HG03175 (cell line): ENCODE data around the gene CDK14.

ENCODE experiments used
- ATAC-seq: cut with Tn5 transposase; IDR thresholded peaks from one replicate; pipeline ENCODE4 v1.9.1; 2021; ENCODE audit warnings: mild to moderate bottlenecking, moderate library complexity; ENCODE audit not compliant: unreplicated experiment

The CDK14 gene

DNA sequence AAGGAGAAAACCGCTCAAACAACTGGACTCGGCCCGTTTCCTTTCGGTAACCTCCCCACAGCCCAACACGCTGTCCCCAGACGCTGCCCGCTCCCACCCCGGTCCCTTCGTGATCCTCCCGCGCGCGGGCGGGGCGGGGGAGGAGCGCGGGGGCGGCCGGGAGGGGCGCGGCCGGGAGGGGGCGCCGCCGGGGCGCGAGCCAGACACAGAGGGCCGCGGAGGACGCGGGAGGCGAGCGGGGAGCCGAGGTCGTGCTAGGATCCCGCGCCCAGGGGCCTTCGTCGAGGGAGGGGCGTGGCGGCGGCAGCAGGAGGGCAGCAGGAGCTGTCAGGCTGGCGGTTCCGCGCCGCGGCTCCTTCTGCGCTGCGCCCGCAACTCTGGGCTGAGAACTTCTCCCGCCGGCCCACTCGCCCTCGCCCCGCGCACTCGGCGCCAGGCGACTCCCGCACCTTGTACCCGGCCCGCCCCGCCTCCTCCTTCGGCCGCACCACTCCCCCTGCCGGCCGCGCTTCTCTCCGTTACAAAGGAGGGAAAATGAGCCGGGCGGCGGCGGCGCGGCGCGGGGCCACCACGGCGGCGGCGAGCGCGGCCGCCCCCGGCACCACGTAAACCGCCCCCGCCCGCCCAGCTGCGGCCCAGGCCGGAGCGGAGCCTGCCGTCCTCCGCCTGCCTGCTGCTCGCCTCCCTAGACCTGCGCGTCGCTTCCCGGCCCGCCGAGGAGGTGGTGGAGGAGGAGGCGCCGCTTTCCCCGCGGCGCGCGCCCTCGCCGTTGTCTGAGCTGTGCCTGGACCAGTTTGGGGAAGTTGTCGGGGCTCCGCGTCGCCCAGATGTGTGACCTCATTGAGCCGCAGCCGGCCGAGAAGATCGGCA lies at the start of gene CDK14:
Gene CDK14, plus strand, starts transcription at position 521 of the 870 bp plus-strand sequence. Its CDS starts 307 bp downstream, at position 828.
- ATAC-seq = peak; percentile 64

DNA sequence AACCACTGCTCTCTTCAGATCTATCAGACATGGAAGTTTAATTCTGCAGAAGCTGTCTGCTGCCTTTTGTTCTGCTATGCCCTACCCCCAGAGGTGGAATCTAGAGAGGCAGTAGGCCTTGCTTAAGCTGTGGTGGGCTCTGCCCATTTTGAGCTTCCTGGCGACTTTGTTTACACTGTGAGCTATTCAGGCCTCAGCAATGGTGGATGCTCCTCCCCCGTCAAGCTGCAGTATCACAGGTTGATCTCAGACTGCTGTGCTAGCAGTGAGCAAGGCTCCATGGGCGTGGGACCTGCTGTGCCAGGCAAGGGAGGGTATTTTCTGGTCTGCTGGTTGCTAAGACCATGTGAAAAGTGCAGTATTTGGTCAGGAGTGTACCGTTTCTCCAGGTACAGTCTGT lies 45.1 kb upstream of the CDK14 start:
- no peak for ATAC-seq

DNA sequence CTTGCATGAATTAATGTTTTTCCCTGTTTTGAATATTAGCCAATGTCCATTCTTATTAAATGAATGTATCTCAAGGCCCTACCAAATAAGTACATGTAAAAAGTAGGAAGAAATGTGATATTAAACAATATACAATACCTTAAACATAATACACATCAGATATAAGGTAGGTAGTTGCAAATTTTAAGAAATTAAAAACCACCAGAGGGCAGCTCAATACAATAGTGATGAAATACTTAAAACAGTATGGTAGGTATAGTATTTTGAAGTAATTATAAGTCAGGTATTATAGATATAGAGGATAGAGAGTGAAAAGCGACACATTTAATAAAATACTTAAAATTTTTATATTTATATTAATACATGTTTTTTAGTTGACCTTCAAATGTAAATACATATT lies 43.6 kb upstream of the CDK14 start:
- no peak for ATAC-seq

DNA sequence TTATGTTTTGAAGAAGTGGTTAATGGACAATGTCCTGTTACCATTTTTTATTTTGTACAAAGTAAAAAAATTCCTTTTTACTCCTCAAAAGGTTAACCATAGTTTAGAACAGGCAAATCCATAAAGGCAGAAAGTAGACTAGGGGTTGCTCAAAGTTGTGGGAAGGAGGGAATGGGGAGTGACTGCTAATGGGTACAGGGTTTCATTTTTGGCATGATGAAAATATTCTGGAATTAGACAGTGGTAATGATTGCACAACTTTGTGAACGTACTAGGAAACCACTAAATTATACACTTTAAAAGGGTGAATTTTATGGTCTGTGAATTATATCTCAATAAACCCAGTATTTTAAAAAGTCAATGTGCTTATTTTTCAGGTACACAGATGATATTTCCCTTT lies 35.4 kb upstream of the CDK14 start:
- ATAC-seq = no peak

DNA sequence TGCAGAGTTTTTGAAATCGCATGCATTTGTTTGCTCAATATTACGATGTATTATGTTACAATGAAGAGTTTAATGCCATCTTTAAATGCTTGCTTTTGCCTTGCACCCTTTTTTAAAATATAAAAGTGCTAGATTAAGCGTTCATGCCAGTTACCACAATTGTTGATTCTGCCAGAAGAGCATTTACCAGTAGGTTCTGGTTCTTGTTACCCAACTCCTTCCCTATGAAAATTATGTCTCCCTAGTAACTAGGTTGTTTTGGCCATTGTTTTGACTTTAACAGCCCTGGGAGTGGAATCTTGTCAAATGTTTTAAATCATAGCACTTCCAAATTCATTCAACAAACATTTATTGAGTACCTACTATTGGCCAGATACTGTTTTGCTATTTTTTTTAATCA lies 32.8 kb upstream of the CDK14 start:
- no peak for ATAC-seq

DNA sequence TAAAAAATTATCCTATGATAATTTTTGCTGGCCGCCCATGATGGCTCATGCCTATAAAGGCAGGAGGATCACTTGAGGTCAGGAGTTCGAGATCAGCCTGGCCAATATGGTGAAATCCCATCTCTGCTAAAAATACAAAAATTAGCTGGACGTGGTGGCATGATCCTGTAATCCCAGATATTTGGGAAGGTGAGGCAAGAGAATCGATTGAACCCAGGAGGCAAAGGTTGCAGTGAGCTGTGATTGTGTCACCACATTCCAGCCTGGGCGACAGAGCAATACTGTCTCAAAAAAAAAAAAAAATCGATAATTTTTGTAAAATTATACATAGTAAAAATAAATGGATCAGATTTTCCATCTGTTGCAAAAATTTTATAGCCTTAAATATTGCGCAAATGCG lies 31.7 kb upstream of the CDK14 start:
- no peak for ATAC-seq

DNA sequence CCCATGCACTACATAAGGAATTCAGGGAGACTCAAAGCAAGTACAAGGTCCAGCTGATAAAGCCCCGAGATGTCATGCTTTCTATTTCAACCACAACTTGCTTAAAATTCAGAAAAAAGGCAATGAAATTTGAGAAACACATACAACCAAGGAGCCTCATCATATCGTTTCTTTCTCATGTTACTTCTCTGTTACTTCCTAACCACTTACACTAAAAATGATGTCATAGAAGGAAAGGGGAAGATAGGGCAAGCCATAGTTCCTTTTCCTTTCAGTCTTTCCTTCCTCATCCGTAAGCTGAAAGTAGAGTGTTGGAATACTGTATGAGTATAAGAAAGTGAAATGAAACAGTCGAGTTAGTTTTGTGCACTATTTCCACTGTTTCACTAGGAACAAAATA lies 27.9 kb upstream of the CDK14 start:
- ATAC-seq = no peak

DNA sequence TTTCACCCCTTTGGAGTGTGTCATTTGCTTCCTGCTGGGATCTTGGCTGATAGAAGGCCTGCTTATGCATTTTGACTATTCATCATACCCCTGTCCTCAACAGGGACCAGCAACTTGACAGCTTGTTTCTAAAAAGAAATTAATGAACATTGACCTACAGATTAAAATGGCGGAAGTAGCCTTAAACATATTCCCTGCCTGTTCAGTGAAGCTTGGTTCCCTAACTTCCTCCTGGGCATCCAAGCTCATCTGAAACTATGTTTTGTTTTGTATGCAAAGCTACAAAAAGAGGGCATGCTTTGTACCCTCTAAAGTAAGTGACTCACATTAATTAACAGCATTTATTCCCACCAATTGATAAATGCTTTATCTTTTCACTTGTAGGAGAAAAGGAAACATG lies 26.8 kb upstream of the CDK14 start:
- ATAC-seq = no peak

DNA sequence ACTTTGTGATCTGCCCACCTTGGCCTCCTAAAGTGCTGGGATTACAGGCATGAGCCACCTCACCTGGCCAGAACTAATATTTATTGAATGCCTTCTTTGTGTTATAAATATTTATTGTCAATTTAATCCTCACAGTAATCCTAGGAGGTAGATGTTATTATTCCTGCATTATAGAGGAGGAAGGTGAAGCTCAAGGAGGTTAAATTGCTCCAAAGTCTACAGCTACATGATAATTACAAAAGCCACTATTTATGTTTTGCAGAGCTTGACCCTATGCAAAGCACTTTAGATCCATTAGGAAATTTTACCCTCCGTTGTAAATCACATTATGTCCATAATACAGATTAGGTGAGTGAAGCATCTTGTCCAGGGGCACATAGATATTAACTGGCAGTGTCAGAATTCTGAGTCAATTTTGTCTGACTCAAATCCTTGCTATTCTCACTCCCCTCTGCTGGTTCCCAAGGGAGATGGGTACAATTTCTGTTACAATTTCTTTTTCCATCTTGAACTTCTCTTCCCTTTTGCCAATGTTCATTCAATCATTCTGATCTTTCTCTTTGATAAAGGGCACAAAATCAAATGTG lies 25.7 kb upstream of the CDK14 start:
- no peak for ATAC-seq

DNA sequence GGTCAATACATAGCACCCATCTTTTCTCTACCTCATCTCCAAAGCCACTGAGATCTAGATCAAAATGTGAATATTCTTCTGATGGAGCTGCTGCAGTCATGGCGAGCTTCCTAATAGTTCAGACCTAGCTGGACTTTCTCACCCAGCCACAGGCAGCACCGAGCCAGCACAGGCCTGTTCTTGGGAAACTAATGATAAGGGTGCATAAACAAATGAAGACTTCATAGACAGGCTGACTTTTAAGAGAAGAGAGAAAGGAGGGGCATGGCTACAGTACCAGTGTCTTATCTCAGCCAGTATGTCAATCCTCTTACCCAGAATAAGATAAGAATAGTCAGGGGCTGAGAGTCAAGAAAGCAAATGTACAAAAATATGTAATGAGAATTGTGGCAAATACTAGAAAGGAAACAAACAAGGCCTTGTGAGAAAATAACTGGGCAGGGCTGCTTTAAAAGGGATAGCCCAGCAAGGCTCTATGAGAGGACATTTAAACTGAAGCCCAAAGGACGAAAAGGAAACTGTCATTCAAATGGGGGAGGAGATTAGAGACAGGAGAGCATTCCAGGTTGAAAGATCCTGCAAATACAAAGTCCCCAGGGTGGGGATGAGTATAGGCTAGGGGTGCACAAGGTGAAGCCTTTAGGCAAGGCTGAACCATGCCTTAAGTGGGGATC lies 21.8 kb upstream of the CDK14 start:
- ATAC-seq = no peak

DNA sequence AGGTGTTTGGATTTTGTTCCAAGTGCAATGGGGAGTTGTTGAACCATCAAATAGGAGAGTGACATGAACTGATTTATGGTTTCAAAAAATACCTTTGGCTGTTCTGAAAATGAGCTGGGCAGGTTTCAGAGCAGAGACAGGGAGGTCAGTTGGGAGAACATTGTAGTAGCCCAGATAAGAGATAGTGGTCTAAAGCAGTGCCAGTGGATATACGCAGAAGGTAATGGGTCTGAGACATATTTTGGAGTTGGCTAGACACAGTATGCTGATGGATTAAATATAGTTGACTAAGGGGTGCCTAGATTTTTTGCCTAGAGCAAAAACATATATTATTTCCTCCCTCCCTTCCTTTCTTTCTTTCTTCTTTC lies 21.3 kb upstream of the CDK14 start:
- no peak for ATAC-seq

DNA sequence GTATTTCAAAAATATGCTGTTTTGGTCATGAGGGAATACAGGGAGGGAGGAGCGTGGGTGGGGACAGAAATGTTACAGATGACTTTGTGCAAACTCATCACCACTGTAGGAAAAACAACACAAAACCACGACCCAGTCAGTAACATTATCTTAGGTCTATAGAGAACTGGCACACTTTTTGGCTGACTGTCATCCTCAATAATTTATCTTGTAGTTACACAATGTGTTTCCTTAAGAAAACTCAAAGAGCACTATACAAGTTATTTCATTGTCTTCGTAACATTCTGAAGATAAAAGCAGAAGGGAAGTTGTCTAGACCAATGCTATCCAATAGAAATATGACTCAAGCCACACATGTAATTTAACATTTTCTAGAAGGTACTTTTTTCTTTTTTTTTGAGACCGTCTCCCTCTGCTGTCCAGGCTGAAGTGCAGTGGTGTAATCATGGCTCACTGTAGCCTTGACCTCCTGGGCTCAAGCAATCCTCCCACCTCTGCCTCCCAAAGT lies 16.9 kb upstream of the CDK14 start:
- ATAC-seq = no peak

DNA sequence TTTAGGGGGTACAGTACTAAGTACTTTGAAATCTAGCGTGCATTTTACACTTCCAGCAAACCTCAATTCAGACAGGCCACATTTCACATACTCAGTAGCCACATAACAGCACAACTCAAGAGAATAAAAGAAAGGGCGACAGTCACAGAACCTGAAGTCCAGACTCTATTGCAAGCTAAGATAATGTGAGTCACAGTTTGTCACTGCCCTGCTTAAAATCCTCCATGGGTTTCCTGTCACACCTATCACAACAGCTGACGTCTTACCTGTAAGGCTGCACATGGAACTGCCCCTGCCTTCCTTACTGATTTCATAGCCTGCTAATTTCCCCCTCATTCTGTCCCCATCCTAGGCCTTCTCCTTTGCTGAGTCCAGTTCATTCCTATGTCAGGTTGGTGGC lies 16.1 kb upstream of the CDK14 start:
- no peak for ATAC-seq

DNA sequence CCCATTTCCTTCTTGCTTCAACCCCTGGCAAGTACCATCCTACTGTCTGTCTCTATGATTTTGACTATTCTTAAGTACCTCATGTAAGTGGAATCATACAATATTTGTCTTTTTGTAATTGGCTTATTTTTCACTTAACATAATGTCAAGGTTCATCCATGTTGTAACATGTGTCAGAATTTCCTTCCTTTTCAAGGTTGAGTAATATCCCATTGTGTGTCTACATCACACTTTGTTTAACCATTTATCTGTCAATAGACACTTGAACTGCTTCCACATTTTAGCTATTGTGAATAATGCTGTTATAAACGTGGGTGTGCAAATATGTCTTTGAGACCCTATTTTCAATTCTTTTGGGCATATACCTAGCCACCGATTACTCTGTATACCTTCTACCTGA lies 14.0 kb upstream of the CDK14 start:
- ATAC-seq = no peak

DNA sequence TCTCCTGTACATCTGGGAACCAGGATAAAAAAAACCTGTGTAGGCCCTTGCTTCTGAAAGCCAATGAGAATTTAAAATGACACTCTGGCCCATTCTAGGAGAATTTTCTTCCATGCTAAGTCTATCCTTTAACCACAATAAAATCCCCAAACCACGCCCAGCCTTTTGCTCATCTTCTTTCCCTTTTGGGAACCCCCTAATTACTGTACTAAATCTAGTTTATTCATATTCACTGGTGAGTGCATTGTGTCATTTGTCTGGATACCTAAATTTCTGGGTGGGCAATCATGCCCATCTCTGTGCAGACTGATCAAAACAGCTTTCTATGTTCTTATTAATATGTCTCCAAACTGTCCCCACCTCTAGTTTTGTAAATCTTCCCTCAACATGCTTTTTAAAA lies 11.7 kb upstream of the CDK14 start:
- no peak for ATAC-seq

DNA sequence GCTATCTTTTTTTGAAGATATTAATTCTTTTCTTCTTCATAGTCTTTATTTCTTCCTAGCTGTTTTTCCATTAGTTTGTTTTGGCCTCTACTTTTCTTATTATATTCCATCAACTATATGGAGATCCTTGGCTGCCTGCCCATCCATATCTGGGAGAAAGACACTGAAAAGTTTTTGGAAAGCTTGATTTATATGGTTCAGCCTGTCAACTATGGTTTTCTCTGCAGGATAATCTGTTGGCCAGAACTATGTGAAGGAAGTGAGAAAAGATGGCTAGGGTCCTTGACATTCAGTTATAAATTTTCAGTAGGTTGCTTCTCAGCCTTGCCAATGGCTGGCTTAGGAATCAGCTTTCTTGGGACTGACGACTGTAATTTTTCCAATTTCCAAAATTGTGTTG lies 10.0 kb upstream of the CDK14 start:
- ATAC-seq = no peak

DNA sequence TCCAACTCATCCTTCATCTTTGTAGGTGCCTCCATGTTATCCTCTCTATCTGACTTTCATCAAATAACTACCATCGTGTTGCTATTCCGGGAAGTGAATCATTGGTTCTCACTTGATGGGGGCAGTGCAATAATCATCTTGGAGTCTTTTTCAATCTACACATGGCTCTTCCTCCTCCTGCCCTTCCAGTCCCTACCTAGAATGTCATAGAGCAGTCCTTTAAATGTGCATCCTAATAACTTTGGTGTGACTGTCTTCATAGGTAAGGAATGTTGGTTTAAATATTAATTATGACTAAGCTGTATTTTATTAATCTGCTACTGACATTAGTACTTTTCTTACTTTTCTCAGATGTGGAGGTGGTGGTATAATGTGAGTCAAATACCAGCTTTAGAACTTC lies 8.4 kb upstream of the CDK14 start:
- no peak for ATAC-seq

DNA sequence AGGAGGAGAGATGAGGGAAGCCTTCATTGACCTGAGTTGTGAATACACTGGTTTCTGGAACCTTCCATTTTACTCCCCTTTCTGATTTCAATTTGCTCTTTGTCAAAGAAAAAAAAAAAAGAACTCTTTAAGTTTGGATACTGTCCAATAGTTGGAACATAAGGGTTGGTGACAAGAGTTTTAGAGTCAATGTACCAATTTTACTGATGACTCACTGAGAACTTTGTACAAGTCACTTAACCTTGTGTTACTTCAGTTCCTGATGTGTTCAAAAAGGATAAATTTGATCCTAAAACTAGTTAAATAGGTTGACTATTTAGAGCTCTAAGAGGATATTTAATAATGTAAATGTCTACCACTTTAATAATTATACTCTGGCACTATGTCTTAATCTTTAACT lies 4.1 kb upstream of the CDK14 start:
- no peak for ATAC-seq

DNA sequence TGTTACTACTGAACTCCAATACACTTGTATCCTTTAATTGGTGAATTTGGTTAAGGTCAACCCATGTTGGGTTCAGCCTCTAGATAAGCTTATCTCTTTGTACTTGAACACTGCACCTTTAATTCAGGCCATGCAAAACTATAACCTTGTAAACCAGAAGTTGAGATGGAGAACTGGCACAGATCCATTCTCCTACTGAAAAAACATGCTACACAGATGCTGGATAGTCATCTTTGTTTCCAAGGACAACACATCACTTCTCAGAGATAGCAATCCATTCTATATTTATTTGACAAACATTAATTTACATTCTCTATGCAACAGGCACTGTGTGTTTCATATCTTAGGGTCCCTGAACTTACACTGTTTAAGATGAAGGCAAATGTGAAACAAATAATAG lies 2.9 kb upstream of the CDK14 start:
- no peak for ATAC-seq

DNA sequence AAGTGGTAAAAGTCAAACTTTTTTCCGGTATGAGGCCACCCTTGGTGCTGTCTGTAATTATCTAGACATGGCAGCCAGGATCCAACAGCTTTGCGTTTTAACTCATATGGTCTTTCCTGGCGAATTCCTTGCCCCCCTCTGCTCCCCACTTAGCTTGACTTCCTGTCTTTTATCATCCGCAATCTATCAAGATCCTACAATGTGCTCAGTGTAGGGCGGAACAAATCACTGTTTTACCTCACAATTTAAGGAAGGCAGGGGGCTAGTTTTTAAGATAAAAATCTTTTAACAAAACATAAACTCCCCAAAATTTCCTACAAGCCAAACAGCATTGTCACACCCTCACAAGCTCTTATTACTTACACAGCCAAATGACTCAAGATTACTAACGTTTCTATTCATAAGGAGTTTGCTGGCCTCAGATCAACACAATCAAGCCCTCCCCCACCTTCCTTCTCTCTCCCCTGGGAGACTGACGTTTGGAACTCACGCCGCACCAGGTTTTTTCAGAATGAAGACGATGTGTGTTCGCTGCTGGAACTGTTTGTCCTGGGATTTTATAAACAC lies 1.3 kb upstream of the CDK14 start:
- no peak for ATAC-seq

DNA sequence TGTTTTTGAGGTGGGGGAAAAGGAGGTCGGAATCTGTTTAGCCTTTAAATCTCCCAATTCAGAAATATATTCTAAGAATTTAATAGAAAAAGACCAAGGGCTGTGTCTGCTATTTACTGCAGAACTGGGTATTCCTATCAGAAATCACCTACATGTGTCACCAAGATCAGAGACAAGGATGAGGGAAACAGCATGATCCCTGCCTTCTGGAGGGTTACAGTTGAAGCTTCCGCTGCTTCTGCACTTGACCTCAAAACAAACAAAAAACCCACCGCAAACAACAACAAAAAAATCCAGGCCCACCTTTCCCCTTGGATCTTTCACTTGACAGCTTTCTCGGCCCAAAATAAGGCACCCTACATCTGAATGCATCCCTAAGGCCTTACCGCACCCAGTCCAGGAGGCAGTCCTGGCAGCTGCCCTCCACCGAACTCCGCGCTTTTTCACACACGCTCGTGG lies 750 bp upstream of the CDK14 start:
- no peak for ATAC-seq
